ENCODE results near the gene PAQR7.
"Not testable (repeated sequence)": the region's sequence is repeated elsewhere in the genome, so short reads cannot be mapped to it uniquely, and the experiment has no call there.

The PAQR7 gene

GRCh38 chr1:25844536-25845337, 30.8 kb downstream of the PAQR7 start:
- DNase-seq, result no peak

DNA sequence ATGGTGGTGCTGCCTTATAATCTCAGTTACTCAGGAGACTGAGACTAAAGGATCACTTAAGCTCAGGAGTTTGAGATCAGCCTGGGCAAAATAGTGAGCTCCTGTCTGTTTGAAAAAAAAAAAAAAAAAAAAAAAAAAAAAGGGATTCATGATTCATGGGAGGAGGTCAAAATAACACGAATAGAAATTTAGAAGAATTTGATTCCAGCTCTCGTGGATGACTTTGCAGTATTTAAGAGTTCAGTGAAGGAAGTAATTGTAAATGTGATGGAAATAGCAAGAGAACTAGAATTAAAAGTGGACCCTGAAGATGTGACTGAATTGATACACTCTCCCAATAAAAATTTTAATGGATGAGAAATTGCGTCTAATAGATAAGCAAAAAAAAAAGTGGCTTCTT, 32.0 kb downstream of the PAQR7 start:
- no peak for DNase-seq

GRCh38 chr1:25839808-25840207, 35.7 kb downstream of the PAQR7 start:
- not testable (repeated sequence) for DNase-seq

DNA sequence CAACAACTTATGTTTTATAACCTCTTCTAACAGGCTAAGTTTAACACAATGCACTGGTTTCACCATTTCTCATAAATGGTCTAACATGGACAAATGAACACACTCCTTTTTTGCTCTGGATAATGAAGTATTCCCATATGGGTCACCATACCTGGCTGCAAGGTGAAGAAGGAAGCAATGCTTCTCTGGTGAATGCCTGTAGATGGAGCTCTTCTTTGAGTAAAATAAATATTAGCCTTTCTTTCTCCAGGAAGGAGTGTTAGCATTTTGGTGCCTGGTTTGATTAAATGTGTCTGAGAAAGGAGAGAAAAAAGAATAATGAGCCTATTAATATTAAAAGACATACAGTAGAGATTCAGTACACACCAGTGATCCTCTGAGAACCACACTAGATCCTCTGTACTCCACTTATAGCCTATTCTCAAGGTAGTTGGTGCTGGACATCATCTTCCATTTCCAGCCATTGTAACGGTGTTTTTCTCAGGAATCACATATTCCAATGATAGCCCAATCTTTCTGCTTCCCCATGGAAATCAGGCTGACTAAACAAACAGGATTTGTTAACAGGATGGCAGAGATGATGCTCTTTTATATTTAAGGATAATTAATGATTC, 38.1 kb downstream of the PAQR7 start:
- peak; percentile 3 for DNase-seq

DNA sequence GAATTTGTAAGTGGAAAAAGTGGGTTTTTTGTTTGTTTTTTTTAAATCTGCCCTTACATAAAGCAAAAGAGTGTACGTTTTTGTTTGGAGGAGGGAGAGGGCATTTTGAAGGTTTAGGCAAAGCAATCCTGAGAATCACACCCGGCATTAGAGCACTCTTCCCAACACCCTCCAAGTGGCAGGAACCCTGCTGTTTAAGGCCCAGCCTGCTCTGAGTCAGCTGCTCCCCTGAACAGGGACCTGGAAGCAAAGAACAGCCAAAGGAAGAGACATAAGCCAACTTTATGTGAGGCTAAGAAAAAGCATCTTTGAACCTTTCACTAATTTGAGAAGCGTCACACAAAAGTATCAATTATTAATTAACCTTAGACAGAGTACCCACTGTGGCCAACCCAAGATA, 38.8 kb downstream of the PAQR7 start:
- DNase-seq, result no peak

GRCh38 chr1:25834894-25835293, 40.6 kb downstream of the PAQR7 start:
- no peak for DNase-seq

DNA sequence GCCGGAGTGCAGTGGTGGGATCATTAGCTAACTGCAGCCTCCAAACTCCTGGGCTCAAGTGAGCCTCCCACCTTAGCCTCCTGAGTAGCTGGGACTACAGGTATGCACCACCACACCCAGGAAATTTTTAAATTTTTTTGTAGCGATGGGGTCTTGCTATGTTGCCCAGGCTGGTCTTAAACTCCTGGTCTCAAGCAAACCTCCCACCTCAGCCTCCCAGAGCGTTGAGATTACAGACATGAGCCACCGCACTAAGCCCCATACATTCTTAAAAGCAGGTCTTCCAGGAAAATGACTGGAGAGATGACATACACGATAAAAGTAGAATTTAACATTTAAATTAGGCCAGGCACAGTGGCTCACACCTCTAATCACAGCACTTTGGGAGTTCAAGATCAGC, 42.4 kb downstream of the PAQR7 start:
- no peak for DNase-seq

- no peak for DNase-seq
These were observed 43.0 kb downstream of the PAQR7 start for GRCh38 chr1:25832336-25833037.

GRCh38 chr1:25831569-25832196, 43.8 kb downstream of the PAQR7 start:
- DNase-seq, result no peak

DNA sequence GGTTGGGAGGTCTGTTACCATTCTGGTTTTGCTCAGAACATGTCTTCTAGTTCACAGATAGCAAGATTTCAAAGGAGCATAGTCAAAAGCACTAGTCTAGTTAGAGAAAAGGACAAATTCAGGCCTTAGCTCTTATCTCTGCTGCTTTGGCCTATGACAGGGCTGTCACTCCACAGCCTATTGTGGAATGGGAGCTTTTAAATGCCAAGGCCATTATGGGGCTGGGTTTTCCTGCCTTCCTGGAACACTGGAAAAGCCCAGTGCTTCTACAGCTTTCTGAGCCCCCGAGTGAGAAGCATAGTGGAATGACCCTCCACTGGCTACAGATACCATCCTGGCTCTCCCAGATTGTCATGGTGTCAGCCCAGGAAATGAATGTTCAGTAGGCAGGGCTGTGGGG, 46.5 kb downstream of the PAQR7 start:
- DNase-seq, result no peak

- DNase-seq, result no peak
These were observed 47.0 kb downstream of the PAQR7 start for GRCh38 chr1:25828491-25828890.

- DNase-seq, result no peak
These were observed 48.9 kb downstream of the PAQR7 start for GRCh38 chr1:25826571-25826970.

- no peak for DNase-seq
These were observed 49.9 kb downstream of the PAQR7 start for GRCh38 chr1:25825605-25826004.

DNA sequence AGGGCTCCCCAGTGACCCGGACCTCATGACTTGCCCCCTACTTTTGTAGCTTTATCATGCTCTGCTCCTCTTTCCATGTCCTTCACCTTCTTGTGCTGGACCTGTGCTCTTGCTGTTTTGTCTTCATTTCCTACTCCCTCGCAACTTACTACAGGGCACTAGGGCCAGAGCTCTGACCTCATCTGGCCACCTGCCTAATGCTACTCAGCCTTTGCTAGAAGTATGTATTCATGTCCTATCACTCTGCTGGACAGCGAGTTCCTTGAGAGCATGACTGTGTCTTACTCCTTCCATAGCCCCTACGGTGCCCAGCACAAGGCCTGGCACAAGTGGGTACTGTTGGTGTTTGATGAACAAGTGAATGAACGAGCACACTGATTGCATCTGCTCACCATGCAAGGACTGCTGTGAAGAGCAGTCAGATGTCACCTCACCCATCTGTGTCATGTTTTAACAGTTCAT, 53.8 kb downstream of the PAQR7 start:
- DNase-seq, result no peak

DNA sequence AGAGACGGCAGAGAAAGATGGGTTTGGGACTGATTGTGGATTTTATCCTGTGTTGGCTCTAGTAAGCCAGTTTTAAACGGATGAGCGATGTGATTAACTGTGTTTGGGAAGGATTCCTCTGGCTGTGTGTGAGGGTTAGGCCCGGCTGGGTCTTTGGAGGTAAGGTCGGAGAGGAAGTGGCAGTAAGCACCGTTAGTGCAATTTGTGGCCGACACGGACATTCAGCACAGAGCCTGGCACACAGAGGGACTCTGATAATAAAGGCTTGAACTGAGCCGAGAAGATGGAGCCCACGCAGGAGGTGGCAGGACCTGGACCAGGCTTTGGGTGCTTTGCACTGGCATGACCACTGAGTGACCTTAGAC, 54.4 kb downstream of the PAQR7 start:
- DNase-seq, result no peak

GRCh38 chr1:25820247-25821111, 55.0 kb downstream of the PAQR7 start:
- no peak for DNase-seq

GRCh38 chr1:25819491-25820246, 55.8 kb downstream of the PAQR7 start, which contains the start of gene MTFR1L:
Gene MTFR1L (plus strand): TSS chr1:25819954. CDS start chr1:25823105, 3,151 bp downstream.
- DNase-seq, result peak; percentile 58

- no peak for DNase-seq
These were observed 56.9 kb downstream of the PAQR7 start for GRCh38 chr1:25818569-25818968.

GRCh38 chr1:25817840-25818501, 57.5 kb downstream of the PAQR7 start:
- no peak for DNase-seq

GRCh38 chr1:25816112-25816718, 59.3 kb downstream of the PAQR7 start:
- no peak for DNase-seq

Data from NCI-H1694 treated with DMSO at 0.1 percent for 48 hours (cell line).